HG02763 (cell line): ENCODE data around the gene SARM1.

Source experiments
- ATAC-seq: cut with Tn5 transposase; IDR thresholded peaks from one replicate; pipeline ENCODE4 v1.9.1; 2021; ENCODE audit warnings: mild to moderate bottlenecking, moderate library complexity; ENCODE audit not compliant: unreplicated experiment

The SARM1 gene

GRCh38 chr17:28392491-28392890, 21.0 kb downstream of the SARM1 start:
- no peak for ATAC-seq

DNA sequence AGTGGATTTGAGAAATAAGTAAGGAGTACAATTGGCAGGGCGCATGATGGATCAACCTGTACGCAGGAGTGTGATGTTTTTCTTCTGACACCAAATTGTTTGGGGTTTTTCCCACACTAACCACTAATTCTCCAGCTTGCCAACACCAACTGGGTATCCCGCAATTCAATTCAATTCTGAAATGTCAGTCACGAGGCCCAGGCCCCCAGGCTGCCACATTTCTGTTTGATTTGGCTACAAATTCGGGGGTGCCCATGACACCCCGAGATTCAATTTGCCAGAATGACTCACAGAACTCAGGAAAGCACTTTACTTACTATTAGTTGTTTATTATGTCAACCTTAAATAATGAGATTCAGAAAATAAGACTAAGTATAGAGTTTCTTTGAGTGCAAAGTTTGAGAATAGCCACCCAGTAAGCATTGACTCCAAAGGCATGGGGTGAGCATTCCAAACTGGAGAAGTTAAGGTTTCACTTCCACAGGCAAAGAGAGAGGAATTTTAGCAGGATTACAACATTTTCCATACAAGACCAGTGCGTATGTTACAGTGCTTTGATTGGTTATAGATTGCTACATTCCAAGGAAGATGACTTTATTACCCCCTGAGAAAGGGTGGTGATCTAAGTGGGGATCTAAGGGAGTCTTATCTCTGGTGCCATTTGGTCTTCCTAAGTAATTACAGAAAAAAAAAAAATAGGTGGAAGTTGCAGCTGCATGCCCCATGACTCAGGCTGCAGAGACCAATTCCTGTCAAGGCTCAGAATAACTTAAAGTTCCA, 23.0 kb downstream of the SARM1 start:
- no peak for ATAC-seq

- no peak for ATAC-seq
Measured at GRCh38 chr17:28395426-28395825, 23.9 kb downstream of the SARM1 start.

DNA sequence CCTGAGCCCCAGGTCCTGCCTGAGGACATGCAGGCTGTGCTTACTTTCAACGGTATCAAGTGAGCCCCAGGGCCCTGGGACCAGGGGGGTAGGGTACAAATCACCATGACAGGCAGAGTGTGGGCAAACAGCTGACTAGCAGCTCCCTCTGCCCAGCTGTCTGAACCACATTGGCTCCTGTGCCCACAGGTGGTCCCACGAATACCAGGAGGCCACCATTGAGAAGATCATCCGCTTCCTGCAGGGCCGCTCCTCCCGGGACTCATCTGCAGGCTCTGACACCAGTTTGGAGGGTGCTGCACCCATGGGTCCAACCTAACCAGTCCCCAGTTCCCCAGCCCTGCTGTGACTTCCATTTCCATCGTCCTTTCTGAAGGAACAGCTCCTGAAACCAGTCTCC, 24.5 kb downstream of the SARM1 start:
- ATAC-seq, result no peak

DNA sequence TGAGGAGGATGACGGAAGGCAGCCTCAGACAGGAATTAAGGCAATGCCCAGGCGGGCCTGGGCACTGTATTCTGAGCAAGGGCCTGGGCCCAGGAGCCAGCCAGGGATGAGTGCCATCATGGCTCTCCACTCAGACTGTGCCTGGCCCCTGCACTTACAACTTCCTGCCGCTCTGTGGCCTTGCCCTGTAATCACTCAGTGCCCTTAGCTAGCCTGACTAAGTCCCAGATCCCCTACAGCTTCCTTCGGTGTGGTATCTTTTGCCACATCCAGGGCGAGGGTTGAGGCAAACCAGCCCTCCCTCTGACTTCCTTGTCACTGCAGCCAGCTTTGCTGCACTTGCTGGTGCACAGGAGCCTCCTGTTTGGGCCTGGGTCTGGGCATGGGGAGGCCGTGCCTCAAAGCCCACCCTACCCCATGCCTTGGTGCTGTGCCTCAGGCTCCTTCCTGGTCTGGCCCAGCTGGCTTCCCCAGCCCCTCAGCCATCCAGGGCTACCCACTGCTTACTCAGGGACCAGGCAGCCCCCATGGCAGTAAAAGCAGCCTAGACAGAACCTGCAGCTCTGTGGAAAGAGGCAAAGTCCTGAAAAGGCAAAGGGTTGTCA, 25.2 kb downstream of the SARM1 start:
- no peak for ATAC-seq

DNA sequence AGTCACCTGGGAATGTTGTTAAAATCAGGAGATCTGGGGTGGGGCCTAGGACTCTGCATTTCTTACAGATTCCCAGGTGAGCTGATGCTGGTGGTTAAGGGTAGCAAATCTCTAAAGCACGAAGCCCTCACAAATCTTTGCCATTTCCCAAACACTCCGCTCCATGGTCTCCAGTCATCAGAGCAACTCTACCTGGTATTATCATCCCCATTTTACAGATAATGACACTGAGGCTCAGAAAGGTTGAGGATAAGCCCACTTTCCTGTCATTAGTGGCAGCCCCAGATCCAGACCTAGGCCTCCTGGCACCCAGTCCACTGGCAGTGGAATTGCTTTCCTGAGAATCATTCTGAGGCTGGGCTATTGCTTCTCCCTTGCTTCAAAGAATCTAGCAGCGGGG, 25.8 kb downstream of the SARM1 start:
- ATAC-seq, result no peak

DNA sequence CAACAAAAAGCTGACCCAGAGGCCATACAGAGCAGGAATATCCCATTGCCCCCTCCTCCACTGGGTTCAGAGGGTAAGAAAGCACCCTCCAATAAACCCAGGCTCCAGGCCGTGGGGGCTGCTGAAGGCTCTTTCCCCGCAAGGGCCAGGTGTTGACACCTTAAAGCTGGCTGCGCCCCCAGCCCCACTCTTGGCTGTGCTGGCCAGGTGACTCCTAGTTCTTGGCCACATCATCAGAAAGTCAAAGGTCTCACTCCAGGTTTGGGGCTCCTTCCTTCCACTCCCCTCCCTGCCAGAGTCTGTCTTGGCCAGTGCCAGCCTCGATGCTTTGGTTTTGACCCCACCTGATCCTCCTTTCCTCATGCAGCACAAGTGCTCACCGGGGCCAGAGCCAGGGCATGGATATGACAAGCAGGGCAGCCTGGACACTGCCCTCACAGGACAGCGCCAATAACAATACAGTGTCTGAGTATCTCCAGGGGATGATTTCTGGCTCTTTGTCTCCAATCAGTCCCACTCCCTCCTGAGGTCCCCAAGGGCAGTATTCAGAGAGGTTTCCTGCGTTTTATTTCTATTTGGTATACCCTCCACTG, 26.3 kb downstream of the SARM1 start:
- no peak for ATAC-seq

- ATAC-seq, result no peak
Measured at GRCh38 chr17:28398280-28398981, 26.9 kb downstream of the SARM1 start.

GRCh38 chr17:28399808-28400207, 28.3 kb downstream of the SARM1 start:
- no peak for ATAC-seq

DNA sequence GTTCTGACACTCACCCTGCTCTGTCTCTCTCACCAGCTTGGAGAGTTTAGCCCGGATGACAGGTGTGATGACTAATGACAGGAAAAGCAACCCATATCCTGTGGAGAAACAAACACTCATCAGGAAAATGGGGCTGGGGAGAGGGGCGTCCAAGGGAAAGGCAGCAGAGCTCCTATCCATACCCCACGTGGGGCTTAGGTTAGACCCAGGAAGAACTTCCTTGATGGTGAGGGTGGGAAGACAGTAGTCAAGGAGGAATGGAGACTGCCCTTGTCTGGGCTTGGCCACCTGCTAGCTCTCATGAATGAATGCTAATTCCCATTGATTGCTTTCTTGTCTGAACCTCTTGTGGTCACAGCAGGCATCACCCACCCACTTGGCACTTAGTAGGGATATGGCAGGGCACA, 30.7 kb downstream of the SARM1 start:
- no peak for ATAC-seq

DNA sequence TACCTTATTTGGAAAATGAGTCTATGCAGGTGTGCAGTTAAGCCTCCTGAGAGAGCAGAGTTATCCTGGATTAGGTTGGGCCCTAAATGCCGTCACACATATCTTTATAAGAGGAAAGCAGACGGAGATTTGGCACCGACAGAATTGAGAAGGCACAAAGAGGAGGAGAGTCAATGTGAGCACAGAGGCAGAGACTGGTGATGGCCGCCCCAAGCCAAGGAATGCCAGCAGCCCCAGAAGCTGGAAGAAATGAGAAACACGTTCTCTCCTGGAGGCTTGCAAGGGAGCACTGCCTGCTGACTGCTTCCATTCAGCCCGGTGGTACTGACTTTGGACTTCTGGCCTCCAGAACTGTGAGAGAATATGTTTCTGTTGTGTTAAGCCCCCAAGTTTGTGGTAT, 31.4 kb downstream of the SARM1 start:
- ATAC-seq, result no peak

GRCh38 chr17:28404007-28404406, 32.5 kb downstream of the SARM1 start:
- no peak for ATAC-seq

DNA sequence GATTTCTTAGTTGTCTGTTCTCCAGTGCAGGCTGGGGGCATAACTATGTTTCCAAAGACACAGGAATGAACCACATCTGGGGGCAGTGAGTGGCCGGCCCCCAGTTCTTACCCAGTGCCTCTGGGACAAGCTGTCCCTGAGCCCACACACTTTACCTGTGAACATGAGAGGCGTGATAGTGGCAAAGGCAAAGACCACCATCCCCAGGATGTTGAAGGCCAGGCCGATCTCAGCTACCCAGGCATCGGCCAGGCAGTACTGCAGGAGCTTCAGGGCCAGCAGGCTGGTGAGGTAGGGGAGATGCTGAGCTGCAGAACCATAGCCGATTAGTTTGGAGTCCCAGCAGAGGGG, 32.9 kb downstream of the SARM1 start:
- no peak for ATAC-seq

DNA sequence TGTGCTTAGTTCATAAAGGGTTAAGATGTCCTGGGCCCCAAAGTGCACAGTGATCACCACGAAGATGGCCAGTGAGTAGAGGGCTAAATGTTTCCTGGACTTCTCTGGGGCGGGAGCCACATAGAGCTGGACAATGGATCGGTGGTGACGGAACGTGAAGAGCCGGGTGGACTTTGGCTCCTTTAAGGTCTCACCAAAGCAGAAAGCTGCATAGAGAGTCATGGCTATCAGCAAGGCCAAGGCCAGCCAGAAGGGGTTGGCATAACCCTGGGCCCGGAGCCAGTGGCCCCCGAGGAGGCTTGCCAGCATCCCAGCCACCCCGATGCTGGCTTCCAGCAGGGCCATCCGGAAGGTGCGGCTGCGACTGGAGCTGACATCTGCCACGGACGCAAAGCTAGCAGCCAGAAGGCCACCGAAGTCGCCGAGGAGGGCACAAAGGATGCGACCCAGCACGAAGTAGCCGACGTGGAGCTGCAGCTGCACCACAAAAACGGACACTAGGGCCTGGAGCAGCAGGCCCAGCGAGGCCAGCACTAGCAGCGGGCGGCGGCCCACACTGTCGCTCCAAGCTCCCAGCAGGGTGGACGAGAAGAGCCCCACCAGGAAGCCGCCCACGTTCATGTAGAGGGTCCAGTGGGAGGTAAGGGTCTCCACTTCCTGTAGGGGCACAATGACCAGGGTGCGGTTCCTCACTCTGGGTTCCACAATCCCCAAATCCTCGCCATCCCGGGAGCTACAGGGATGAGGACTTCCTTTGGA, 33.5 kb downstream of the SARM1 start:
- ATAC-seq, result no peak

- ATAC-seq, result peak; percentile 65
Measured at GRCh38 chr17:28405632-28406472, 34.4 kb downstream of the SARM1 start, which contains the start of gene SLC46A1. Gene SLC46A1 (minus strand): TSS chr17:28406212. CDS start chr17:28406114, 98 bp downstream.

- no peak for ATAC-seq
Measured at GRCh38 chr17:28406473-28406814, 35.0 kb downstream of the SARM1 start.

DNA sequence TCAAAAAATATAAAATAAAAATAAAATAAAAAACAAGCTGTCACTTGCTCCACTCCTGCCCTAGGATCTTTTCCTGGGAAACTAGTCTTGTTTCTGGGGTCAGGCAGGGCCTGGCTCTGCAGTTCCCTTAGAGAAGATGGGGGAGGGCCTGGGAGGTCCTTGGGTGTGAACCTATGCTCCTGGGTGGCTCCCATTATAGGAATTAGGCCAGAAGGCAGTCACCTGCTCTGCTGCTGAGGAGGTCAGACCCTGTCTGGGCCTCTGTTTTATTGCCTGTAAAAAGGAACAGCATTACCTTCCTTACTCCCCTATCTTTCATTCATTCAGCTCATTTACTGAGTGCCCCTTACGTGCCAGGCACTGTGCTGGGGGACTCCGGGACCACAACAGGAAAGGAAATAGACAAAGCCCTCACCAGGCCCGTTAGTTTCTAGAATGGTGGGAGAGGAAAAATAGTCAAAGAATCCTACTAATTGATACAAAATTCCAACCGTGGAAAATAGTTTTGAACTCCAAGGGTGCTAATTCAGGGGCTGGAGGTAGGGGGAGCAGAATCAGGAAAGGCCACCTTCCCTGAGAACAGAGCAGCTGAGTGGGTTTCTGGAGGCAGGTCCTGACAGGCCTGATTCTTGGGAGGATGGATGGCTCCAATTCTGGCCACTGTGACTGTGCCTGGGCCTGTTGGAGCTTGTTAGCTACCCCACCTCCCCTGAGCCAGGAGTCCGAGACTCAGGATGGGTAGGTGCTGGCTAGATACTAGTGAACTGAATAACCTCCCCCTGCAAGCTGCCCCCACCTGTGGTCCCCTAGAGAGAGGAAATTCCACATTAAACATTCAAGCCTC, 35.9 kb downstream of the SARM1 start:
- no peak for ATAC-seq

DNA sequence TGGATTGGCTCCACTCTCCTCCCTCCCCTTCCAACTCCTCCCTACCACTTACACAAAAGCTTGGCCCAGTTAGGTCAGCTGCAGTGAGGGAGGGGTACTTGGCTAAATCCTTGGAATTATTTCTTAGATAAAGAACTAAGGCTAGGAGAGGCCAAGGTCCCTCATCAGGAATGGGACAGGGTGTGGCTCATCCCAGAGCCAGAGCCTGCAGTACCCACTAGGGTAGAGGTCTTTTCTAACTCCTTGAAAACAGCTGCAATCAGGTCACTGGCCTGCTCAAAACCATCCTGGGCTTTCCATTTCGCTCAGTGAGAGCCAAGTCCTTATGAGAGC, 36.4 kb downstream of the SARM1 start:
- no peak for ATAC-seq

- no peak for ATAC-seq
Measured at GRCh38 chr17:28412099-28412498, 40.6 kb downstream of the SARM1 start.
